HepG2 (cell line): ENCODE data around the gene DACT2. TPM values are rescaled to one million over a fixed set of nuclear protein-coding genes. Genes with fewer than 3 reads are reported as not detected.
A peak's percentile ranks its signal among the peaks of the same experiment; 100 is the strongest.

ENCODE experiments used
- ASH2L ChIP-seq: fragments of 300-600, 200-600 bp; sonication (generic); IDR thresholded peaks from 2 replicates; pipeline ENCODE4 v1.7.0; 2017; ENCODE audit warnings: low read depth, mild to moderate bottlenecking, moderate library complexity, mixed read lengths, low read length; ENCODE audit not compliant: insufficient read length
- CREBL2 ChIP-seq: sonication (generic); formaldehyde crosslinking; IDR thresholded peaks from 2 replicates; pipeline ENCODE4 v1.8.1; 2023; ENCODE audit warnings: missing genetic modification reagents, mild to moderate bottlenecking, borderline replicate concordance
- DNMT1 ChIP-seq: sonication (generic); formaldehyde crosslinking; IDR thresholded peaks from 2 replicates; pipeline ENCODE4 v1.5.1; 2020; ENCODE audit warnings: mild to moderate bottlenecking, missing genetic modification reagents
- ETV5 ChIP-seq: IDR thresholded peaks from 2 replicates; pipeline ENCODE4 v1.6.1; 2018; ENCODE audit warnings: missing biosample characterization, missing genetic modification reagents, inconsistent platforms, borderline replicate concordance
- FOSL1 ChIP-seq: sonication (generic); formaldehyde crosslinking; IDR thresholded peaks from 2 replicates; pipeline ENCODE4 v1.9.0; 2021; ENCODE audit warnings: missing genetic modification reagents, borderline replicate concordance
- GATA4 ChIP-seq: sonication (generic); IDR thresholded peaks from 2 replicates; pipeline ENCODE4 v1.6.1; 2016; ENCODE audit warnings: antibody characterized with exemption, low read depth, borderline replicate concordance
- GFI1 ChIP-seq: sonication (generic); formaldehyde crosslinking; IDR thresholded peaks from 2 replicates; pipeline ENCODE4 v1.5.0; 2020; ENCODE audit warnings: missing genetic modification reagents, mild to moderate bottlenecking, borderline replicate concordance
- HBP1 ChIP-seq: IDR thresholded peaks from 2 replicates; pipeline ENCODE4 v1.6.1; 2016; ENCODE audit warnings: low read depth, control low read depth
- MATR3 ChIP-seq: sonication (generic); formaldehyde crosslinking; IDR thresholded peaks from 2 replicates; pipeline ENCODE4 v1.4.0; 2020; ENCODE audit warnings: missing genetic modification reagents
- PCBP2 ChIP-seq: fragments of 200-400 bp; formaldehyde crosslinking; optimal IDR thresholded peaks from 2 replicates; pipeline ENCODE3; 2018; ENCODE audit warnings: low read length, low read depth; ENCODE audit not compliant: poor library complexity, severe bottlenecking
- RFXANK ChIP-seq: IDR thresholded peaks from 2 replicates; pipeline ENCODE4 v1.6.1; 2016
- SETDB1 ChIP-seq: sonication (generic); formaldehyde crosslinking; IDR thresholded peaks from 2 replicates; pipeline ENCODE4 v1.5.1; 2020; ENCODE audit warnings: missing genetic modification reagents, mild to moderate bottlenecking, borderline replicate concordance
- STAT6 ChIP-seq: sonication (generic); formaldehyde crosslinking; IDR thresholded peaks from 2 replicates; pipeline ENCODE4 v1.4.0; 2020; ENCODE audit warnings: missing genetic modification reagents, mild to moderate bottlenecking, borderline replicate concordance
- TBL1XR1 ChIP-seq: fragments of 150-350 bp; IDR thresholded peaks from 2 replicates; pipeline ENCODE4 v1.6.1; 2014; ENCODE audit warnings: borderline replicate concordance, low read length; ENCODE audit not compliant: partially characterized antibody
- TCF12 ChIP-seq, 2 experiments: fragments of 450-650 bp in 1 of 2; sonication (generic) in 1 of 2; formaldehyde crosslinking in 1 of 2; IDR thresholded peaks; 2 replicates each; pipeline versions ENCODE4 v1.6.1 to v1.8.0; 2017 to 2022; ENCODE audit warnings: antibody characterized with exemption in 1 of 2, mild to moderate bottlenecking in 1 of 2, missing genetic modification reagents in 1 of 2, moderate library complexity in 1 of 2
- TIGD3 ChIP-seq: sonication (generic); formaldehyde crosslinking; IDR thresholded peaks from 2 replicates; pipeline ENCODE4 v1.5.1; 2020; ENCODE audit warnings: mild to moderate bottlenecking, missing genetic modification reagents, borderline replicate concordance
- ZBTB7B ChIP-seq: sonication (generic); formaldehyde crosslinking; IDR thresholded peaks from 2 replicates; pipeline ENCODE4 v1.4.0; 2020; ENCODE audit warnings: missing genetic modification reagents
- ZNF256 ChIP-seq: sonication (generic); formaldehyde crosslinking; conservative IDR thresholded peaks from 2 replicates; pipeline ENCODE4 v1.4.0; 2020; ENCODE audit warnings: missing genetic modification reagents
- ZNF382 ChIP-seq: sonication (generic); formaldehyde crosslinking; IDR thresholded peaks from 2 replicates; pipeline ENCODE4 v1.5.0; 2020; ENCODE audit warnings: missing genetic modification reagents, mild to moderate bottlenecking, borderline replicate concordance
- ZNF572 ChIP-seq: sonication (generic); formaldehyde crosslinking; IDR thresholded peaks from 2 replicates; pipeline ENCODE4 v1.5.1; 2020; ENCODE audit warnings: mild to moderate bottlenecking, missing genetic modification reagents
- ZNF7 ChIP-seq: IDR thresholded peaks from 2 replicates; pipeline ENCODE4 v1.6.1; 2016; ENCODE audit warnings: missing biosample characterization, missing genetic modification reagents
- ZNF720 ChIP-seq: sonication (generic); formaldehyde crosslinking; IDR thresholded peaks from 2 replicates; pipeline ENCODE4 v1.4.0; 2020; ENCODE audit warnings: missing genetic modification reagents
- ZSCAN31 ChIP-seq: sonication (generic); formaldehyde crosslinking; IDR thresholded peaks from 2 replicates; pipeline ENCODE4 v1.5.0; 2020; ENCODE audit warnings: low read depth, mild to moderate bottlenecking, missing genetic modification reagents
- polyA plus RNA-seq, 8 experiments: library from polyadenylated mRNA; depleted of rRNA in 3 of 8; stranded (reverse) in 7 of 8; unstranded in 1 of 8; fragments of >200 nt; fragmentation: Illumina TruSeq in 4 of 8; extraction: Trizol in 4 of 8; gene quantifications; 2 replicates each; pipeline versions ENCODE4 v1.2.1 to v1.2.3, GENCODE V29; 2011 to 2016; ENCODE audit warnings: low read depth in 4 of 8, missing spikeins in 1 of 8, mixed read lengths in 1 of 8; ENCODE audit not compliant: insufficient read depth in 1 of 8
- total RNA-seq, 5 experiments: library from RNA; depleted of rRNA; stranded (reverse); fragments of >200 nt; fragmentation: Illumina TruSeq; extraction: Trizol; gene quantifications; 2 replicates each; pipeline ENCODE4 v1.2.3, GENCODE V29; 2016; ENCODE audit warnings: low read depth in 1 of 5

DACT2 gene
- total and polyA plus RNA-seq, 2 of the 13 experiments (the other 11 are each of a cell fraction or from before 2014, with no cell fraction given): 0.15 TPM; not detected in 1

GRCh38 chr6:168326294-168327261, 7.0 kb upstream of the DACT2 start (continued):
- TF ChIP-seq STAT6: peak; percentile 86; the same call in 1 of the 2 replicates
- TF ChIP-seq TCF12 (IDR thresholded peaks at IDR 0.05): no peak
- 0 out of 2 replicates have a peak, but pooled peaks have one; percentile 23 for TF ChIP-seq TCF12 (CRISPR knock-in tag; IDR thresholded peaks at IDR 0.05)
- TF ChIP-seq GATA4: peak; percentile 88; the same call in 1 of the 2 replicates
- peak; percentile 98 for TF ChIP-seq GFI1 (CRISPR knock-in tag)
- TF ChIP-seq ETV5: peak; percentile 94
- TF ChIP-seq ZNF572 (CRISPR knock-in tag): no peak
- no peak for TF ChIP-seq ZNF256
- peak; percentile 68; the same call in 1 of the 2 replicates for TF ChIP-seq RFXANK (CRISPR knock-in tag)
- 0 out of 2 replicates have a peak, but pooled peaks have one; percentile 59 for TF ChIP-seq ZSCAN31
- no peak for TF ChIP-seq TIGD3 (CRISPR knock-in tag)
- no peak for TF ChIP-seq ZNF382 (CRISPR knock-in tag)
- no peak; the same call in 1 of the 2 replicates for TF ChIP-seq FOSL1 (CRISPR knock-in tag)
- TF ChIP-seq TBL1XR1: peak; percentile 77
- no peak for TF ChIP-seq SETDB1
- no peak for TF ChIP-seq HBP1 (CRISPR knock-in tag)
- TF ChIP-seq ZNF7 (CRISPR knock-in tag): peak; percentile 24; the same call in 1 of the 2 replicates
- TF ChIP-seq DNMT1 (CRISPR knock-in tag): no peak
- peak; percentile 81; the same call in 1 of the 2 replicates for TF ChIP-seq ZBTB7B (CRISPR knock-in tag)
- peak; percentile 95 for TF ChIP-seq ASH2L
- TF ChIP-seq PCBP2: no peak
- no peak for TF ChIP-seq CREBL2 (CRISPR knock-in tag)
- TF ChIP-seq ZNF720 (CRISPR knock-in tag): no peak
- TF ChIP-seq MATR3 (CRISPR knock-in tag): no peak
